GM12874 (cell line): ENCODE measurements around the gene RNF151.

ENCODE experiments used
- CTCF ChIP-seq: IDR thresholded peaks from 2 replicates; pipeline ENCODE4 v1.5.1; 2011; ENCODE audit warnings: low read depth, mild to moderate bottlenecking, control low read depth, low read length, moderate library complexity; ENCODE audit not compliant: insufficient read depth

The RNF151 gene, protein sequence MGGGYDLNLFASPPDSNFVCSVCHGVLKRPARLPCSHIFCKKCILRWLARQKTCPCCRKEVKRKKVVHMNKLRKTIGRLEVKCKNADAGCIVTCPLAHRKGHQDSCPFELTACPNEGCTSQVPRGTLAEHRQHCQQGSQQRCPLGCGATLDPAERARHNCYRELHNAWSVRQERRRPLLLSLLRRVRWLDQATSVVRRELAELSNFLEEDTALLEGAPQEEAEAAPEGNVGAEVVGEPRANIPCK

GRCh38 chr16:1966460-1966859 lies at the start of gene RNF151:
Gene RNF151 (plus strand): TSS chr16:1966856. CDS start chr16:1966882, 26 bp downstream.
- TF ChIP-seq CTCF, result no peak

DNA sequence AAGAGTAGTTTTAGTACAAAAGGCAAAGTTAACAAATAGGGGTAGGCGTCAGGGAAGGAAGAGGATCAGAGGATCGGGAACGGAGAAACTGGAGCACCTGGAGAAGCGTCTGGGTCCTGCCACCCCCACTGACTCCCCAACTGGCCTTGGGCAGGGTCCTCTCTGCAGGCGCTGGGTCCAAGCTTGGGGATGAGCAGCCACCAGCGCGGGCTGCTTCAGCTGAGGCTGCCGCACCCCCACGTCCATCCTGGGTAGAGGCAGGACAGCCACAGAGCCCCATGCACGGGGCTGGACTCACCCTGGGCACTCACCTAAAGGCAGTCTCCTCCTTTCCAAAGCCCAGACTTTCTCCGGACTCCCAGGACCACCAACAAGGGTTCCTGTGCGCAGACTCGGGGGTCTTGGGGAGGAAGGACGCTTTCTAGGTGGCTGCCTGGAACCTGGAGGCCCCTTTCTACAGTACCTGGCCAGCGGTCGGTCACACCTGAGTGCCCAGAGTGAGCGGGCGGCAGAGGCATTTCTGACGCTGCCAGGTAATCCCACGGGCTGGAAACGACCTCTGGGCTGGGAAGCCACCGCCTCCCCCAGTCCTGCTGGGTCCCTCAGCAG lies 49.5 kb upstream of the RNF151 start:
- TF ChIP-seq CTCF, result no peak

DNA sequence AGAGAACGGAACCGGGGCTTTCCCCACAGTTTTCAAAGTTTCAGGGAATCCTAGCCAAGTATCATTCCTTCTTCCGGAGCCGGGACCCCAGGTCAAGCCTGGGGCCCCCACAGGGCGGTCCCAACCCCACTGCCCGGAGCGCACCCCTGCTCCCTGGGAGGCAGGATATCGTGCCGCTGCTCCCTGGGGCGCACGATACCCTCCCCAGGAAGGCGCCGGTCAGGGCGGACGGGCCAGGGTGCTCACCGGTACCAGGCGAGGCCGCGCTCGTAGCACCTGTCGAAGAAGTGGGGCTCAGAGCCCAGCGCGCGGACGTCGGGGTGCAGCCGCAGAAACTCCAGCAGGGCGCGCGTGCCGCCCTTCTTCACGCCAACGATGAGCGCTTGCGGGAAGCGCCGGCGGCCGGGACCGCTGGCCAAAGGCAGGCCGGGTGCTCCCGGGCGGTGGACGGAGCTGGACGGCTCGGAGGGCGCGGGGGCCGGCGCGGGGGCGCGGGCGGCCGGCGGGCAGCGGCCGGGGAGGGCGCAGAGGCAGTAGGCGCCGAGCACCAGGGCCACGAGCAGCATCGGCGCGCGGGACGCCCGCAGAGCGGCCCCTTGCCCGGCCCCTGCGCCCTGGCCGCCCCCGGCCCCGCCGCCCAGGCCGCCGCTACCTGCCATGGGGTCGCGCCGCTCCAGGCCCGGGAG lies 48.8 kb upstream of the RNF151 start:
- no peak for TF ChIP-seq CTCF

DNA sequence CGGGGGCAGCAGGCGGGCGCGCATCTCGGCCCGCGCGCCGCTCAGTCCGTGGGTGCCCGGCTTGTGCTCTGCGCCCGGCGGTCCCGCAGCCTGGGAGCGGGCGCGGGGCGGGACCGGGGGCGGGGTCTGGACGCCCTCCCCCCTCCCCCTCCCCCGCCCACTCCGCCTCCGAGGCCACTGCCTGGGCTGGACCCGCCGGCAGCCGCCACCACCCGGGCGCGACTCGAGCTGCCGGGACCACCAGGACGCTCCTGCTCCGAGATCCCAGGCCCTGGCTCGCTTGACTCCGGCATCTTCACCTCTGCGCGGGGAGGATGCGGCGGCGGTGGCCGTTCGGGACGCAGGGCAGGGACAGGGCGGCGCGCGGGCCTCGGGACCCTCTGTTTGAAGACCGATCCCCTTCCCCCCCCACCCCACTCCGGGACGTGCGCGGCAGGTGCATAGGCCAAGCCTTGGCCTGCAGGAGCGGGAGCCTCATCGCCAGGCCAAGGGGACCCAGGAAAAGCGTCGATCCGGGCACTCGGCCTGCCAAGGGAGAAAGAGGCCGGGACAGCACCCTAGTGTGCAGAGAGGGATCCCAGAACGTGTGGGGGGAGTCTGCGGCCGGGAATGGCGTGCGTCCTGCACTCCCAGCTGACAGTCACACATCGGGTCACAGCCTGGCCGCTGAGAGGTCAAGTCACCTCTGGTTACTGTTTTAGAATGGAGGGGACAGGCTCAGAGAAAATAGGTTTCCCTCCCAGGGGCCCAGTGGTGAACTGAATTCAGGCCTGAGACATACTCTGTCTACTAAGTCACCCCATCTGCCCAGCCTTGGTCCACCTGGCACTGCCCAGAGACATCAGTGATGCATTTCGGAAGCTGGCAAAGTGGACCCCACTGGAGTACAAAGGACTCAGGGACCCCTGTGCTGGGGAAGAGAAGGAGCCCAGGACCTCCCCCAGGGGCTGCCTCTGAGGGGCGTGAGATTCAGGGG lies 48.0 kb upstream of the RNF151 start, which contains the start of gene HS3ST6:
Gene HS3ST6, minus strand, starts transcription at position 65 of the 976 bp plus-strand sequence. CDS start 92 bp downstream, outside the sequence.
- no peak for TF ChIP-seq CTCF

- no peak for TF ChIP-seq CTCF
Measured at GRCh38 chr16:1919327-1919998, 47.2 kb upstream of the RNF151 start.

GRCh38 chr16:1920727-1921171 lies 45.9 kb upstream of the RNF151 start:
- no peak for TF ChIP-seq CTCF
